GM18502 (cell line): ENCODE data around the gene CDH11.

Experiments
- ATAC-seq: cut with Tn5 transposase; IDR thresholded peaks from one replicate; pipeline ENCODE4 v1.9.1; 2021; ENCODE audit warnings: mild to moderate bottlenecking; ENCODE audit not compliant: unreplicated experiment, poor library complexity

The CDH11 gene

DNA sequence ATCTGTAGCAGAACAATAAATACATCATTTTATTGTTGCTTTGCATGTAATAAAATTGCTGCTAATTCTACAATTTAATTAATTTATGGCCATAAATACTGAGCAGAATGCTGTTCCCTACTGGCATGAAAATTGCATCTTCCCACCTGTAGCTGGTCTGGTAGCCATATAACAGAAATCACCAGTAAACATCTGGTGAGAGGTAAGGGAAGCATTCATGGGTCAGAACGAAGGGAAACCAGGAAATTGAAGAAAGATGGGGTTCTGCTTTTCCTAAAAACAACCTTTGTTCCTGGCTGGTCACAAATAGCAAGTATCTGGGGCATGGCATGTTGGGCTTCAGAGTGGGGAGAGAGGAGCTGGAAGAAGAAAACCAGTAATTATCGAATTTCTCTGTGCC lies 128.4 kb downstream of the CDH11 start:
- ATAC-seq: no peak

DNA sequence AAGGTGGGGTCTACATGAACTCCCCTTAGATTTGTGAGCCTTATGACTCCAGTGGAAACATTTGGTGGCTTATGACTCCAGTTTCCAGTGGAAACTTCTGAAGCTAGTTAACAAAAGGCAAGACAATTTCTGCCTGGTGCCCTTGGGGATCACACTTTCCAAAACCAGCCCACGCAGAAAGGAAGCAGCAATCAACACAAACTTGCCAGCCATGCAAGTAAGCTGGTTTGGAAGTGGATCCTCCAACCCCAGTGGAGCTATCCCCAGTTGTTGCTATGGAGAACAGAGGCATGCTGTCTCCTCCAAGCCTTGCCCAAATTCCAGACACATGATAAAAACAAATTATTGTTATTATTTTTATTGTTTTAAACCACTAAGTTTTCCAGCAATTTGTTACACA lies 130.9 kb downstream of the CDH11 start:
- no peak for ATAC-seq

DNA sequence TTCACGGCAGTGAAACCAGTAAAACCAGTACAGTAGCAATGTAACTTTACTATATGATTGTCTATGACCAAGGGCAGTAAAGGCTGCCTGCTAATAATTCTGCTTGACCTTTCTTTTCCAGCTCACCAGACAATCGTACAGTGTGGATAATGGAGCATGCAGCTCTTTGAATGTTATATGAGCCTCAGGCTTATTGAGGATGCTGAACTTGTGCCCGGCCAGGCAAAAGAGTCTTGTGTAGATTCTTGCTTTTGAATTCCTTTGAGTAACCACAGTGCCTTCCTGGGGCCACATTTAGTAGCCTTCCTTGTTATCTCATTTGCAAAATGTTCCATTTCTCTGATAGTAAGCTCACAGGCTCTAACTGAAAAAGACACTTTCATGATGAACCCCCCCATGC lies 131.8 kb downstream of the CDH11 start:
- ATAC-seq: no peak

DNA sequence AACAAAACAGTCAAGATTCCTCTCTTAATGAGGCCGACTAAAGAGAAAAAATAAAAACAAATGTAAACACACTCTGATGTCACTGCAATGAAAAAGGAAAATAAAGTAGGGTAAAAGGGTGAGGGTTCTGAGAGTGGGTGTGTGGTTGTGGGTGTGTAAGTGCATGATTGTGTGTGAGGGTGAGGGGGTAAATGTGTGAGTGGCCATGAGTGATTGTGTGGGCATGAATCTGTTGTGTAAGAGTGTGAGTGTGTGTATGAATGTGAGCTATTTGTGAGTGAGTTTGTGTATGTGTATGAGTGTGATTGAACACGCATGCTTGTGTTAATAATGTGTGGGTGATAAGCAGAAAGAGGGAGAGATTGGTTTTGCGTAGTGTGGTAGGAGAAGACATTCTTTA lies 132.8 kb downstream of the CDH11 start:
- no peak for ATAC-seq

DNA sequence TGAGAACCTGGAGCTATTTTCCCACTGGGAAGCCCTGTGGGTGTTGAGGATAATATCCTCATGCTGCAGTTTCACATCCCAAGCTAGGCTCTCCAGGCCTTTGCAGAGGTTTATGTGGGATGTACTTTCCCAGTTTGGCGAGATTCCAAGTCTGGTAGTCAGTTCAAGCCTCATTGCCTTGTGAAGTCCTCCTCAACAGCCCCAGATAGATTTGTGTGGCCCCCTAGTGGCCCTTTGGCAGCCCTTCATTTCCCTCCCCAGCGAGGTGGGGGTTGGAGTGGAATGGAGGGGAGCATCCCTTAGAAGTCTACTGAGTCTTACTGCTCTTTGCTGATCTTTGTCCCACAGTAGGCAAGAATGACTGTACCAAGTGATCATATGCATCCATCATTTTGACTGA lies 137.9 kb downstream of the CDH11 start:
- ATAC-seq: no peak

DNA sequence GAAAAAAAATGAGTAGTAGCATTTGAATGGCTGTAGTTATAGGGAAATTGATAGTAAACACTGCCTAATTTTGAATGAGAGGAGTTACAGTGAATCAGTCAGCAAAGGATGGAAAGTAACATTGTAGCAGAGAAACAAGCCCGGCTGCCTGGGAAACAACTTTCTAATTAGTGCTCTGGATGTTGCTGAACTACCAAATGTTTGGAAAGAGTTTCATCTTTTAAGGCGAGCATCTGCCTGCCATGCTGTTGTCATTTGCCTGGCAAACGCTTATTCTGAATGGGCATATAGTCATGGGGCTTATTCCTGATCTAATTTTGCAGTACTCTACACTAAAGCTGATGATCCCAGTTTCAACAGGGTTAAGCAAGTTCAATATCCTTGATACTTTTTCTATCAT lies 138.6 kb downstream of the CDH11 start:
- ATAC-seq: no peak

DNA sequence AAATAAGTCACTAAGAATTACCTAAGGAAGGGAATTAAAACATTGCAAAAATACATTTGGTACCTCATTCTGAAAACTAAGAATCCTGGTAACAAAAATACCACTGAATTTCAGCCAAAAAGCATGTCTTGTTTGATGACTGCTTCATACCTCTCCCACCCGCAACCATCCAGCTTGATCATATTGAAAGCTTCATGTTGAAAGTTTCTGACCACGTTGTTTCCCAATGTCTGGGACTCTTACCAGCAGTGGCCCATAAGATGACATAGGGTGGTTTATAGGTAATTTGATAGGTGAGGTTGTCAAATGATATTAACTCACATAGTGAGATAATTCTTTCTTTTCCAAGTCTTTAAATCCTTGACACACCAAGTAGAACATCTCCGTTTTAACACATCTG lies 139.3 kb downstream of the CDH11 start:
- ATAC-seq: no peak

DNA sequence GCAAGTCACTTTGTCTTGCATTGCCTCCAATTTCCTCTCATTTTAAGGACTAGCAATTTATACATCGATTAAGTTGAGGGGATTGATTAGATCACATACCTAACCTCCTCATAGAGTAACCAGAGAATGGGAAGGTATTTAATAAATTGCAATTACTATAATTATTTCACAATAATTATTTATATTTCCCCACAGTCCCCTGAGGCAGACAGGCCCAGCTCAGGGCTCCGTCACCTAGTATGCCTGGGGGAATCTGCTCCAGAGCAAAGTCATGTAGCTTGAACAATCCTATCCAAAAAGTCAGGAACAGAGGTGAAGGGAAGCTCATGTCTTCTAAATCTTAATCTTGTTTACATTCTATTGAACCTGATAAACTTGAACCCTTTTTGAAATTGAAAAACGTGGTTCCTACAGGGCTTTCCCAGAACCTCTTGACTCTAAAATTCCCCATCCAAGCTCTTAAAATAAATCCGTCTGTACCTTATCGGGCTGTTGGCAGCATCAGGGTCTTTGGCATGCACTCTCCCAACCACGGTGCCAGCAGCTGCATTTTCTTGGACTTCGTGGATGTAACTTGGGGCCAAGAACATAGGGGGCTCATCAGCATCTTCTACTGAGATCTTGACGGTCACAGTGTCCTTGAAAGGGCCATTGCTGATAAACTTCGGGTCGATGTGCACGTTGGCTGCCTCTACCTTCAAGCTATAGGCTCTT lies 140.1 kb downstream of the CDH11 start:
- ATAC-seq: no peak

DNA sequence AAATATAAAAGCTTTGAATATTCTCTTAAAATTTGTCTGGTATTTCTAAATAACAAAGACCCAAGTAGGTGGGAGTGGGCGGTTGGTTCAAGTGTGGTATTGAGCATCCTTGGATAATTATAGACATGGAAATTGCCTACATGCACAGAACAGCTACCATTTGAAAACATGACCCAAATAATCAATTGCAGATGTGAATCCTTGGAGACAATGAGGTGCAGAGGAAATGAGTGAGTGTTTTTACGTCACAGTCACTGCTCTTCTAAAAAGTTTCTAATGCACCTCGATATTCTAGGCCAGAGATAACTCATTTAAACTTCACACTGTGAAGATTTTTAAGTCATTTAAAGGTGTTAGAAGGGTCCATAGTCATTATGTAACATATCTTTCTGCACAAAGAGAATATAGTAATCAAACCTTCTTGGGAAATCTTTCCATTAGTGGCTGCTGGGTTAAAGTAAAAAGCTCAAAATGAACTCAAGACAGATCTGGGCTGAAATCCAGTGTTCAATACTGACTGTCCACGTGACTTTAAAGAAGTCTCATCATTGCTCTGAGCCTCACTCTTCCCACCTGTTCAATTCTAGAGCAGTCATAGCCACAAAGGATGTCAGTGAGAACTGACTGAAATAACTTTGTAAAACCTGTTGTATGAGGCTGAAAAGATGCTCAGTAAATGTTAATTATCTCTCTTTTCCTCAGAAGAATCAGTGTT lies 144.5 kb downstream of the CDH11 start:
- no peak for ATAC-seq

DNA sequence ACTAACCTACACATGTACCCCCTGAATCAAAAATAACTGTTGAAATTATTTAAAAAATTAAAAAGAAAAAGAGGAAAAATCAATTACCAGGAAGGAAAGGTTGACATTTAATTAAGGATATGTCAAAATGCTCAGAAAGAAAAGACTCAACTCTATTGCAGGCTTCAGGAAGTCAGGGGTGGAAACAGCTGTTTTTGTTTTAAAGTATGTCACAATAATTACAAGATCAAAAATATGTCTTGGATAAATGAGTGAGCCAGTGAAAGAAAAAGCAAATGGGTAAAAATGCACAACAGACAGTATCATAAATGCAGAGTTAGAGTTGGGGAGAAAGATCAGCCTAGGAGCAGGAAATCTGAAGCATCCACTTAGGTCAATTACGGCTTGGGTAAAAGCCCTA lies 146.0 kb downstream of the CDH11 start:
- no peak for ATAC-seq

DNA sequence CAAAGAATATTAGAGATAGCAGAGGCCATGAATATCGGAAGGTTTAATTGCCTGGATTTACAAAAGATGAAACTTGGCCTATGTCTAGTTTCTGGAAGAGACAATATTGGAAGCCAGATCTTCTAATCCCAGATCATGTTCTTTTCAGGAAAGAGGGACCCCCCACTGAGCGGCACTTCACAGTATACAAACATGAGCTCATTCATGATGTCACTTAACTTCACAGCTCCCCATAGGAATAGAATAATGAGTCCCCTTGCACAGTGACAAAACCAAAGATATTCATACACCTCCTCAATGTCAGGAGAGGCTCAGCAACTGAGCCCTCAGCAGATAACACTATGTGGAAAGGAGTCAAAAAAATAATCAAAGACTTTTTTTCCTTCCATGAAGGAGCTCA lies 147.5 kb downstream of the CDH11 start:
- no peak for ATAC-seq

DNA sequence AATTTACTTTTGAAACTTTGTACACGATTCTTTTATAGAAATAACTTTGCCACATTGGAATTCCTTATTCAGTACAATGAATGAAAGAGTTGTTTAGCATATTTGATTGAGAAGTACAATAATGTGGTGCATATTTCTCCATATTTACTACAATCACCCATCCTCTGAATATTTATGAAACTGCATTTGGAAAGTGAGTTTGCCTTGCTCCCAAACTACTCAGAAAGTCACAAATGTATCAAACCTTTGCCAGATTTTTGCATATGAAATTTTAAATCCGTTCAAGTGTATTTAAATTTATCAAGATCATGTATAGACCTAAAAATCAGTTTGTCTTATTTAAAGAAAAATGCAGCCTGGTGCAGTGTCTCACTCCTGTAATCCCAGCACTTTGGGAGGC lies 148.7 kb downstream of the CDH11 start:
- ATAC-seq: no peak

DNA sequence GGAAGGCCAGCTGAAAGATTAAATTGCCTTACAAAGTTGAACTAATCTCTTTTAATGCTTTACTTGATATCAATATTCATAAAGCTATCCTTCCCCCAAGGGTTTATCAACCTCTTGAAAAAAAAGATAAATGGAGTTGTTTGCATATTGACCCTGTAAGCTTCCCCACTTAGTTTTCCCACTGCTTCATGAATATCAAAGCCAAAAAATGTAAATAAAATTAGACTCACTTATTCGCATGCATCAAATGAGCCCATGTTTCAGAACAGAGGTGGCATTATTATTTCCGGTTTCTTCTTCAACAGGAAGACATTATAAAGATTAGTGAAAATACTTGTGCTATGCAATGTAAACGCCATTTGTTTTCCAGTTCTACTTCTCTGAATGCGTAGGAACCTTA lies 150.7 kb downstream of the CDH11 start:
- ATAC-seq: no peak

DNA sequence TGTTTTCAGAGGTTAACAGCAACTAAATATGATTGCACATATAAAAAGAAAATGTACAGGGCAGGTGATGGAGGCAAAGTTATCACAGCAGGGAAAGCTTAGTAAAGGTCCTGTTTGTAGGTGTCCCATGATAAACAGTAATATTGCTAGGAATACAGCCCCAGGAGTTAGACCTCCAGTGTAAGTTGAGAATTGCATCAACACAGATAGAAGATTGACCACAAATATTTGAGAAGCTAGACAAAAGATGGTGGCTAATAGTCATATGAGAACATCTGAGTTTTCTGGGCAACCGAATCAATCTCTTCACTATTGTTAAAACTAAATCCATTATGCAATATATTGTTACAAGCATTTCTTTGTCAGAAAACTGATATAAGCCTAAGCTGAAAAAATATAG lies 152.6 kb downstream of the CDH11 start:
- ATAC-seq: no peak

DNA sequence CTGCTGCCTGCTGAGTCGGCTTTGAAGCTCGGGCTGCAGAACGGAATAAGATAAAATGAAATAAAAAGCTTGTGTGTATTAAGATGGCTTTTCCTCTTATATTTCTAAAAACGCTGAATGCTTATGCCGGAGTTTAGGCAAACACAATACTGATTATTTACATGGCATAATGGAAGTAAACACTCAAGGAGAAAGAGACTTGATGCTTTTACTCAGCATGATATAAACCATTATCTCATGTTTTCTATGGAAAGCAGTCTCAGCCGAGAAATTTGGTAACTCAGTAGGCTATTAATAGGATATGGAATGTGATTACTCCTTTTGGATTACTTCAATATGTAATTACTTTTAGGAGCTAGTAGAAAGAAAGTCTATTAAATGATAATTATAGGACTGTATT lies 153.3 kb downstream of the CDH11 start:
- ATAC-seq: no peak

DNA sequence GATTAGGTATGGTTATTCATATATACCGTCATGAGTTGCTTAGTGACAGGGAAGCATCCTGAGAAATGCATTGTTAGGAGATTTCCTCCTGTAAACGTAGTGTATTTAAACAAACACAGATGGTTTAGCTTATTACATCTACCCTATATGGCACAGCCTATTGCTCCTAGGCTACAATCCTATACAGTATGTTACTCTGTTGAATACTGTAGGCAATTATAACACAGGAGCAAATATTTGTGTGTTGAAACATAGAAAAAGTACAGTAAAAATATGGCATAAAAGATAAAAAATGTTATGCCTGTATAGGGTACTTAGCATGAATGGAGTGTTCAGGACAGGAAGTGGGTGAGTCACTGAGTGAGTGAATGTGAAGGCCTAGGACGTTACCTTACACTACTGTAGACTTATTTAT lies 157.7 kb downstream of the CDH11 start:
- ATAC-seq: no peak

DNA sequence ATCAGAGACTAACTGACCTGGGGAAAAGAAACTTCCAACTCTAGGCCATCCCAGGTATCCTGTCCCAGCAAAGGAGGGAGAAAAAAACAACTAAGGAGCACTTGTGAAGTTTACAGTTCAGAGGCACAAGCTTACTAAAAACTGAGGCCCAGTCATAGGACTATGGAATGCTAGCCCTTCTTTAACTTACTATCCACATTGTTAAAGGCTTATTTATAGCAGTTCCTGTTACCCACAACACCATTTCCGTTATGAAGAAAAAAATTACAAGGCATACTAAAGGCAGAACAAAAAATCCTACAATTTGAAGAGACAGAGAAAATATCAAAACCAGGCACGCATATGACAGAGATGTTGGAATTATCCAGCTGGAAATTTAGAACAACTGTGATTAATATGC lies 159.1 kb downstream of the CDH11 start:
- no peak for ATAC-seq

DNA sequence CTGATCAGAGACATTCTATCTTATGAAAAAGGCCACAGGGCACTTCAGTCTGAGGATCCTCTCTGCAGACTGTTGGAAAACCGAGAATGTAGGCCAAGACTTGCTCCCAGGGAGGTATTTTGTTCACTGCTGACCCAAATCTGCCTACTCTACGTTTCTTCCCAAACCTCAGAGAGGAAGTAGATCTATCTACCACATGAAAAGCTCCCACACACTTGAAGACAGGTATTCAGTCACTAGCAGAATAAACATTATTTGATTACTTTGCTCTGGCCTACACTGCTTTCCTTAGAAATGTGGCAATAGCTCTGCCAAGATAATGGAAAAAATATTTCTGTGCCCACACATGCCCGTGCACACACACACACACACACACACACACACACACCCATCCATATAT lies 164.6 kb downstream of the CDH11 start:
- ATAC-seq: no peak

DNA sequence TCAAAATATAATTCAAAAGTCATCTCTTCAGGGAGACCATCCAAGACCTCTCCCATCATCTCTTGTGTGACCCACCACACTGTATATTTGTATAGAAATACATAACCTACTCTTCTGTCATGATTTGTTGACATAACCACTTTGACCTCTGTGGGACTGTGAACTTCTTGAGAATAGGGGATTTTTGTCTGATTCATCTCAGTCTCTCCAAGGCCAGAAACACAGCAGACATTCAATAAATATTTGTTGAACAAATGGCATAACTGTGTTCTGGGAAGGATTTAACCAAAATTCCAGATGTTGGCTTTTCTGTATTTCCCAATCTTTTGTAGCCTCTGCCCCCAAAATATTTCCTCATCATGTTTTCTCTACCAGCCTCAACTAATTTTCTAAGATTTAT lies 169.7 kb downstream of the CDH11 start:
- ATAC-seq: no peak

DNA sequence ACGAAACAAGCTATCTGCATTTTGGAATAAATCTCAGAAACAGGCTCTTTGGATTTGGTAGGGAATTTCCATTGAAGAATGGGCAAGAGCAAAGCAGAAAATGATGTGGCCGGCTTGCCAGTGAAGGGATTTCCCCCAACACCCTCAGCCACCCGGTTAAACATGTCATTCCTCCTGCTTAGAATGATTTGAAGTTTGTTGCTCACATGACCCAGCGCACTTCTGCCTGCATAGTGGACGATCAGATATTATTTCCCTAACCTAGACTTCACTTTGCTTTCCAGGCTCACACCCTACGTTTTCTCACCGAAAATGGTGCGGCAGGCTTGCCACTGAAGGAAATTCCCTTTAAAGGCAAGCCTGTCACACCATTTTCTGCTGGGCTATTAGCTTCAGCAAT lies 170.7 kb downstream of the CDH11 start:
- ATAC-seq: no peak

DNA sequence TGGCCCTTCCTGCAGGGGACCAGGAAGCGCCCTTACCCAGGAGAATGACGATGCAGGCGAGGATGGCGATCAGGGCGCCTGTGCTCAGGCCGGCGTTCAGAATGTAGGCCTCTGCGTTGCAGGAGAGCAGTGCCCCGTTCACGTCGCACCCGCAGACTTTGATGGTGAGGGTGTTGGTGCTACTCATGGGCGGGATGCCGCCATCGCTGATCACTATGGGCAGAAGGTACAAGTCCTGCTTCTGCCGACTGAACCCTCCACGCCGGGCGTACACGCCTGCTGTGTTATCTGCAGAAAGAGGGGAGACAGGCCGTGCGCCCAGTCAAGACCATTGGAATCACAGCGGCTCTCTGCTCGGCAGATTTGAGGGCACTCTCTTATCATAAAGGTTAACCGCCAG lies 171.1 kb downstream of the CDH11 start:
- ATAC-seq: no peak

DNA sequence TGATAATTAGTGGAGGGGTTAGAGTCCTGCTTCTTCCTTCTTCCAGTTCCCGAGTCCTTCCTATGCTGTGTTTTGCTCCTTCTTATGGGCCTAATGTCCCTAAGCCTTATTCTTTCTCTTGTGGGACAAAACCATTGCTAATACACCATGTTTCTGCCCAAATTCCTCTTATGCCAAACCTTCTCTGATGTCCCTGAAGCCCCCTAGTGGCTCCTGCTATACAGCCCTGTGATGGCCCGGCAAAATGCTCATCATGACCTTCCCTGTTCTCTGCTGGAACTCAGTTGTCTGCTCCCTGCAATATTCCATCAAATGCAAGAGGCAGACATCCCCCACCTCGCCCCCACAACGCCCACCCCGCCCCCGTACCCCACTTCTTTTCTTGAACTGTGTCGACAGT lies 171.6 kb downstream of the CDH11 start:
- no peak for ATAC-seq
